Measurements from ENCODE around the gene WIPF3. TPM values are rescaled to one million over a fixed set of nuclear protein-coding genes. Genes with fewer than 3 reads are reported as not detected.

WIPF3 gene
- total and polyA plus RNA-seq, 10 of the 15 experiments (the other 5 are each of a cell fraction or from before 2014, with no cell fraction given) = 0.03 to 0.05 TPM; not detected in 8

GRCh38 chr7:29866490-29866930 is 60.2 kb downstream of the WIPF3 start (continued):
- TF ChIP-seq YY1 (IDR thresholded peaks at IDR 0.05; ENCODE audit: low read depth, low read length) (no peak), STAT1 (conservative IDR thresholded peaks at IDR 0.05) (no peak)

- Histone ChIP-seq H3K9ac (ENCODE audit: control insufficient read depth, insufficient read depth, low read length) (no peak overlapping the region), H3K36me3 (ENCODE audit: control insufficient read depth in 2 of 2, insufficient read depth in 2 of 2, low read length in 1 of 2) (no peaks in the 10 kb centered on the region), H3K4me2 (ENCODE audit: control insufficient read depth, insufficient read depth) (no peak overlapping the region), H3K9me3 (replicated peaks; ENCODE audit: control insufficient read depth, insufficient read depth, low read length) (no peaks in the 10 kb centered on the region), H4K20me1 (ENCODE audit: control insufficient read depth, insufficient read depth) (no peaks in the 10 kb centered on the region), H3K27ac (ENCODE audit: control insufficient read depth, insufficient read depth) (no peak overlapping the region), H3K4me1 (ENCODE audit: control insufficient read depth, insufficient read depth, low read length) (no peaks in the 10 kb centered on the region), H3K79me2 (ENCODE audit: control insufficient read depth, insufficient read depth, low read length) (no peaks in the 10 kb centered on the region), H3K27me3 (replicated peaks in 1 of 2; ENCODE audit: control insufficient read depth in 2 of 2, insufficient read depth in 2 of 2, low read length in 1 of 2) (peaks cover 3% of the 10 kb centered on the region in 2 experiments; a peak in 3 of 4 replicates), H2AFZ (ENCODE audit: control insufficient read depth, low read depth, low read length) (no peak overlapping the region), H3K4me3 (no peak overlapping the region)
- TF ChIP-seq BRCA1 (IDR thresholded peaks at IDR 0.05; ENCODE audit: low read depth, low read length) (no peak), MTA3 (IDR thresholded peaks at IDR 0.05; ENCODE audit: borderline replicate concordance, low read length) (no peak), ZNF592 (IDR thresholded peaks at IDR 0.05) (no peak), BCLAF1 (IDR thresholded peaks at IDR 0.05) (no peak), RUNX3 (IDR thresholded peaks at IDR 0.05; ENCODE audit: low read length) (no peak), EP300 (IDR thresholded peaks at IDR 0.05; ENCODE audit: borderline replicate concordance in 1 of 2, control insufficient read depth in 1 of 2, low read depth in 2 of 2, low read length in 2 of 2) (no peak)
- ChIA-PET POLR2A (interaction anchor here (0.7 kb wide), 1 partner anchor 46 kb away, joined by 7 read pairs; no protein-coding TSS in a partner anchor), RAD21 (ENCODE audit: unreplicated experiment) (no interaction called here), SMC1A (ENCODE audit: uncharacterized antibody, unreplicated experiment) (no interaction called here), CTCF (interaction anchor here (1.8 kb wide), 1 partner anchor 190 kb away, joined by 5 read pairs; no protein-coding TSS in a partner anchor)
- DNase-seq (ENCODE audit: low read depth, low spot score) (no peak), ATAC-seq (no peak), FAIRE-seq (no peak)
- intact Hi-C loops (cut with micrococcal nuclease; ENCODE audit: unreplicated experiment) (no loop called here), in situ Hi-C loops (cut with MboI) (no loop called here)
- no TSS peak for BruUV-seq (replicated peaks)
- 38% methylated on average over 5 of the region's 5 CpGs for WGBS (ENCODE audit: insufficient coverage, insufficient replicate concordance, low lambda C conversion rate, missing lambda C conversion rate)
Measured at GRCh38 chr7:29871787-29872398, 65.6 kb downstream of the WIPF3 start.

All from GM12878 (cell line).